Choroid plexus epithelial cell (primary cell): ENCODE data around the gene C16orf96.

Source experiments
- DNase-seq: peaks from one replicate; pipeline ENCODE4 v3.0.0-alpha.2; 2010; ENCODE audit warnings: low read depth
- H3K4me3 ChIP-seq: 2 replicates; pipeline ENCODE4 v1.5.1; 2011; ENCODE audit warnings: low read depth, mild to moderate bottlenecking, control low read depth, low read length, moderate library complexity
- CTCF ChIP-seq: conservative IDR thresholded peaks from 2 replicates; pipeline ENCODE4 v1.5.1; 2011; ENCODE audit warnings: low read depth, mild to moderate bottlenecking, control low read depth, inconsistent platforms, low read length, moderate library complexity

The C16orf96 gene

DNA sequence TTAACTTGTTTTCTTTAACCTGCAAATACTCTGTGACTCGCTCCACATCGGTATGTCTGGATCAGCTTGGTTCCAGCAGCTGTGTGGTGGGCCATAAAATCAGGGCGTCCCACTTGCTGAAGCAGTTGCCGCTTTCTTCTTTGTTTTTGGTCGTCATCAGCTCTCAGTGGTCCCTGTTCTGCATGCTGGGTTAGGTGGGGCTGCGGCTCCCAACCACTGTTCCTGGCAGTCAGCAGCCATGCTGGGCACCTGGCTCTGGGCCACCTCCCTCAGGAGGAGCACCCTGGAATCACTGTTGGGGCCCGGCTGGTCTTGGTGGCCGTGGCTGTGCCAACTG lies 91.5 kb downstream of the C16orf96 start:
- H3K4me3 ChIP-seq: no peak overlapping the region
- no peak for DNase-seq
- TF ChIP-seq CTCF: no peak

GRCh38 chr16:4648917-4649316 lies 92.8 kb downstream of the C16orf96 start:
- no peak for TF ChIP-seq CTCF
- no peak for DNase-seq
- no peak overlapping the region for H3K4me3 ChIP-seq

GRCh38 chr16:4649744-4650442 lies 93.8 kb downstream of the C16orf96 start:
- DNase-seq: no peak
- no peak overlapping the region for H3K4me3 ChIP-seq
- no peak for TF ChIP-seq CTCF
